ENCODE data around the gene MAP3K5.

MAP3K5 gene

DNA sequence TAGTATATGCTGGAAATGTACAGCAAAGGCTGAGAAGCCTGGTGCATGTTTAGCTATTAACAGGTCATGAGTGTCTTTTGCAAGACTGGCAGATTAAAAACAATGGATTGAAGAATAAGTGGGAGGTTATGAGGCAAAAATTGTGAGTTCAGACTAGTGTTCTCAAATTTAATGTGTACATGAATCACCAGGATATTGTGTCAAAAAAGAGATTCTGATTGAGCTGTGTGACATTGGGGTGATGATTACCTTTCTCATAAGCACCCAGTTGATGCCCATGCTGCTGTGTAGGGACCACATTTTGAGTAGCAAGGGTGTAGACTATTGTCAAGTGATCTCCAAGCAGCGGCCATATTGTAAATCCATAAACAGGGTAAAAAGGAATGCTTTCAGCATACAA is 44.8 kb downstream of the MAP3K5 start:
- no peak for DNase-seq (ENCODE audit: extremely low read depth, low read depth)
- TF ChIP-seq, protein P1, sequence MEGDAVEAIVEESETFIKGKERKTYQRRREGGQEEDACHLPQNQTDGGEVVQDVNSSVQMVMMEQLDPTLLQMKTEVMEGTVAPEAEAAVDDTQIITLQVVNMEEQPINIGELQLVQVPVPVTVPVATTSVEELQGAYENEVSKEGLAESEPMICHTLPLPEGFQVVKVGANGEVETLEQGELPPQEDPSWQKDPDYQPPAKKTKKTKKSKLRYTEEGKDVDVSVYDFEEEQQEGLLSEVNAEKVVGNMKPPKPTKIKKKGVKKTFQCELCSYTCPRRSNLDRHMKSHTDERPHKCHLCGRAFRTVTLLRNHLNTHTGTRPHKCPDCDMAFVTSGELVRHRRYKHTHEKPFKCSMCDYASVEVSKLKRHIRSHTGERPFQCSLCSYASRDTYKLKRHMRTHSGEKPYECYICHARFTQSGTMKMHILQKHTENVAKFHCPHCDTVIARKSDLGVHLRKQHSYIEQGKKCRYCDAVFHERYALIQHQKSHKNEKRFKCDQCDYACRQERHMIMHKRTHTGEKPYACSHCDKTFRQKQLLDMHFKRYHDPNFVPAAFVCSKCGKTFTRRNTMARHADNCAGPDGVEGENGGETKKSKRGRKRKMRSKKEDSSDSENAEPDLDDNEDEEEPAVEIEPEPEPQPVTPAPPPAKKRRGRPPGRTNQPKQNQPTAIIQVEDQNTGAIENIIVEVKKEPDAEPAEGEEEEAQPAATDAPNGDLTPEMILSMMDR (IDR thresholded peaks at IDR 0.05; ENCODE audit: low read depth, low read length), result no peak

DNA sequence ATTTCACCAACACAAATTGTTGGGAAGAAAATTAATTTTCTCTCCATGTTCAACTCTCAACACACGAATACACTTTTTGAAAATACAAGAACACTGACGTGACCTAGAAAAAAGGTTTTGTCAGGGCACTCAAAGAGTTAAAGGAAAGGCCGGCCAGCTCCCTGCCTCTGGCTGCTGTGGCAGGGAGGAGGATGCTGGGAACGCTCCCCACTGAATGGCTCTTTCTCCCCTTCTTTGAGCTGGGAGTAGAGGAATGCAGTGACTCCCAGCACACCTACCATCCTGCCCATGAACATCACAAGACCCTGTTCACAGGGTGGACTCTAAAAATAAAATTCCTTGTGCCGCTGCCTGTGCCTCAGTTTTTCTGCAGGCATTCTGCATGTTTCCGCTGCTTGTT is 47.0 kb downstream of the MAP3K5 start:
- no peak for DNase-seq (ENCODE audit: extremely low read depth, low read depth)
- TF ChIP-seq, protein P1 (IDR thresholded peaks at IDR 0.05; ENCODE audit: low read depth, low read length), result no peak

DNA sequence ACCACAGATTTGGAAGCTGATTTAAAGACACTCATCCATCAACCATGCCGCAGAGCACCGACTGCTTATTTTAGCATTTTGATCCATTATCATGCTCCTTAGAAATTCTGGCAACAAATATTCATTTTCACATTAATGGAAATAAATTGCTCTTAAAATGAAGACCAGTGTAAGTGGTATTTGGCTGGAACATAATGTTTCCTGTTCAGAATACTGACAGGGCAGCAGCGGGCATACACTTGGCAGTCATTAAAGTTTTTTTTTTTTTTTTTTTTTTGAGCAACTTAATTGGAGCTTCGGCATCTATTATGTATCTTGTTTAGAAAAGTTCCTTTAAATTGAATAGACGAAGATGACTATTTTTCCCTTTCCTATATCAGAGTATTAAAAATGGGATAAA is 47.4 kb downstream of the MAP3K5 start:
- TF ChIP-seq, protein P1 (IDR thresholded peaks at IDR 0.05; ENCODE audit: low read depth, low read length), result no peak
- DNase-seq (ENCODE audit: extremely low read depth, low read depth), result no peak

DNA sequence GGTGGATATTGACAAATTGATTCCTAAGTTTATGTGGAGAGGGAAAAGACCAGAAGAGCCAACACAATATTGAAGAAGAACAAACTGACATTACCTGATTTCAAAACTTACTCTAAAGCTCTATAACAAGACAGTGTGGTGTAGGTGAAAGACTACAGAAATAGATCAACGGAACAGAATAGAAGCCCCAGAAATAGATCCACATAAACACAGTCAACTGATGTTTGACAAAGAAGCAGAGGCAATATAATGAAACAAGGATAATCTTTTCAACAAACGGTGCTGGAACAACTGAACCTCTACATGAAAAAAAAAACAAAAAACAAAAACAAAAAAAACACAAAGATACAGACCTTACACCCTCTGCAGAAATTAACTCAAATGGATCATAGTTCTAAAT is 50.2 kb downstream of the MAP3K5 start:
- no peak for DNase-seq (ENCODE audit: extremely low read depth, low read depth)
- TF ChIP-seq, protein P1 (IDR thresholded peaks at IDR 0.05; ENCODE audit: low read depth, low read length), result no peak

DNA sequence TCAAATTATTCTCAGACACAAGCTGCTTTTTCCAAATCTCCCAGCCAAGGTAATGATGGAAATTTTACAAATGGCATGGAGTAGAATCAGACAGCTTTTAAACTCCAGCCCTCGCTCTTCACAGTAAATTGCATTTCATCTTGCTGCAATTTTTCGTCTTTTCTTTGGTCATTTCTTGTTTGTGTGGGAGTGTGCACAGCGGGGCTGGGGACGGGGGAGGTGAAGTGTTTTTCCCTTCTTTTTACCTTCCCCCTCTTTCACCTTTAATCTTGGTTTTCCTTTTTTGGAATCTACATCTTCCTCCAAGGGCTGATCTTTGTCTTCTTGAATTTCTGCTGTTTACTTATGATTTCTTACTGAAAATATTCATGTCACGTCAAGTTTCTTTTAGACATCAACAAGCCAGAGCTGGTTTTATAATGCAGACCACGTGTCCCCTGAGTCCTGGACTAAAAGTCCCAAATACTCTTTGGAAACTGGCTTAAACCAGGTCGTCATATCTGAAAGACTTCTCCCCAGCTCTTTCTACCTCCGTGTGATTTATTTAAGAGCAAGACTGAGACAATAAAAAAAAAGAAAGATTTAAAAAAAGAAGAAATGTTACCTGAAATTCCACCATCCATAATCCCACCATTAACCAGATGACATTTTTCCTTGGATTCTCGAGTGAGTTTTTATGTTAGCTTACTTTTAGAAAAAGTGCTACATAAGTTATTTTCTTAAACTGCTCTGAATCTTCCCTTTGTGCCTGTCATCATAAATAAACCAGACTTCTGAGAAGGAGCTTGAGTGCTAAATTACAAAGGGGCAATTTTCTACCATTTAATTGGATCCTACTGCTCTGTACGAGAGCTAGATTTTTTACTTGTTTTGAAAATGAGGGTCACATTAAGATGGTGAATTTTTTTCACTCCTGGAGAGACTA is 52.0 kb downstream of the MAP3K5 start:
- no peak for DNase-seq (ENCODE audit: extremely low read depth, low read depth)
- TF ChIP-seq, protein P1 (IDR thresholded peaks at IDR 0.05; ENCODE audit: low read depth, low read length), result no peak

DNA sequence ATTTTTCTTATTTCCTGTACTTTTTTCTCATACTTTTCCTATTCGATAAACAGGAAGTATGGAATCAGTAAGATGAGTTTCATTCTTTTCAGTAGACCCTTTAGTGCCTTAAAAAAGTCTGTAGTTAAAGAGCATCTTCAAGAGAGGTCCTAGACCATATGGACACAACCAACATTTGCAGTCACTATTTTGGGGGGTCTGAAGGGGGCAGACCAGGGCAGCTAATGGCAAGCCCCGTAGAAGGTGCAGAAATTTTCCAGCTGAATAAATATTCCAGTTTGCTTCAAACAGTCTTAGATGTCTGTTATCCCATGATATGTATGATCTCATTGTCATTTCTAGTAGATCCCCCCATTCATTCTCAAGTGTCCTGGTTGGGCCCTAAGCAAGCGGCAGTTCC is 52.8 kb downstream of the MAP3K5 start:
- DNase-seq (ENCODE audit: extremely low read depth, low read depth), result no peak
- TF ChIP-seq, protein P1 (IDR thresholded peaks at IDR 0.05; ENCODE audit: low read depth, low read length), result no peak

DNA sequence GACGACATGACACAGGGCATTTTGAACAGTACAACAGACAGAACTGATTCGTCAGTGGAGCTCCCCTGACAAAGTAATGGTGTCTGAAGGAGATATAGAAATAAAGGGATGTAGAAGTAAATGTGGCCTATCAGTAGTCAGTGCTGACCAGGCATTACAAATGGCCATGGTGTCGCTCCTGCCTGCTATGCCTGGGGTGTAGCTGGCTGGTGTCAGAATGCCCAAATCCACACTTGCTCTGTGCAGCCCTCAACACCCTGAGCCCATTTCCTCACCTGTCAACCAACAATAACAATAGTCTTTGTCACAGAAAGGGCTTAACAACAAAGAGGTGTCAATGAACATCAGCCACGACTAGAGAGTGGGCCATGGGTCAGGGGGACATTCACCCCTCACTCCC is 53.2 kb downstream of the MAP3K5 start:
- TF ChIP-seq, protein P1 (IDR thresholded peaks at IDR 0.05; ENCODE audit: low read depth, low read length), result no peak
- no peak for DNase-seq (ENCODE audit: extremely low read depth, low read depth)
